Measurements from ENCODE around the gene IL6R.

IL6R gene

GRCh38 chr1:154405747-154406571 is 816 bp downstream of the IL6R start:
- peak overlapping the region; percentile 92 for H3K27ac ChIP-seq (replicated peaks)
- no peaks in the 10 kb centered on the region for H3K27me3 ChIP-seq (ENCODE audit: insufficient read depth, poor library complexity, severe bottlenecking)
- peak overlapping the region; percentile 69 for H3K4me3 ChIP-seq (replicated peaks; ENCODE audit: insufficient read depth, low read length)
- TF ChIP-seq CTCF (IDR thresholded peaks at IDR 0.05; ENCODE audit: insufficient read depth, low read length) (peak; percentile 16), REST (IDR thresholded peaks at IDR 0.05; ENCODE audit: insufficient replicate concordance, low read depth) (no peak), SPI1 (IDR thresholded peaks at IDR 0.05; ENCODE audit: borderline replicate concordance, low read depth) (no peak), GABPA (IDR thresholded peaks at IDR 0.05; ENCODE audit: low read depth) (no peak), POLR2AphosphoS5 (IDR thresholded peaks at IDR 0.05; ENCODE audit: low read depth) (0 out of 2 replicates have a peak, but pooled peaks have one; percentile 18)
- peak; percentile 74 to 75 for DNase-seq (ENCODE audit: low read depth in 1 of 2, low spot score in 1 of 2)

- H3K4me3 ChIP-seq (replicated peaks; ENCODE audit: insufficient read depth, low read length) = peak overlapping the region; percentile 69
Observed at GRCh38 chr1:154406572-154406879, 1.4 kb downstream of the IL6R start.

GRCh38 chr1:154406886-154407197 is 1.7 kb downstream of the IL6R start:
- DNase-seq (ENCODE audit: low read depth in 1 of 2, low spot score in 1 of 2) = no peak
- Histone ChIP-seq H3K4me3 (replicated peaks; ENCODE audit: insufficient read depth, low read length) (peak overlapping the region; percentile 69), H3K27me3 (ENCODE audit: insufficient read depth, poor library complexity, severe bottlenecking) (no peaks in the 10 kb centered on the region), H3K27ac (replicated peaks) (peak overlapping the region; percentile 92)
- TF ChIP-seq GABPA (IDR thresholded peaks at IDR 0.05; ENCODE audit: low read depth) = no peak
- no peak for TF ChIP-seq POLR2AphosphoS5 (IDR thresholded peaks at IDR 0.05; ENCODE audit: low read depth)
- TF ChIP-seq SPI1 (IDR thresholded peaks at IDR 0.05; ENCODE audit: borderline replicate concordance, low read depth) = no peak
- no peak for TF ChIP-seq REST (IDR thresholded peaks at IDR 0.05; ENCODE audit: insufficient replicate concordance, low read depth)
- no peak for TF ChIP-seq CTCF (IDR thresholded peaks at IDR 0.05; ENCODE audit: insufficient read depth, low read length)

More at GRCh38 chr1:154406572-154406879, 1.4 kb downstream of the IL6R start:
- H3K27me3 ChIP-seq (ENCODE audit: insufficient read depth, poor library complexity, severe bottlenecking) = no peaks in the 10 kb centered on the region
- TF ChIP-seq SPI1 (IDR thresholded peaks at IDR 0.05; ENCODE audit: borderline replicate concordance, low read depth) = no peak
- peak overlapping the region; percentile 92 for H3K27ac ChIP-seq (replicated peaks)
- DNase-seq (ENCODE audit: low read depth in 1 of 2, low spot score in 1 of 2) = no peak

GRCh38 chr1:154407198-154408091 is 2.3 kb downstream of the IL6R start:
- peak; percentile 62 to 76 for DNase-seq (ENCODE audit: low read depth in 1 of 2, low spot score in 1 of 2)
- Histone ChIP-seq H3K27me3 (ENCODE audit: insufficient read depth, poor library complexity, severe bottlenecking) (no peaks in the 10 kb centered on the region), H3K27ac (replicated peaks) (peak overlapping the region; percentile 92), H3K4me3 (replicated peaks; ENCODE audit: insufficient read depth, low read length) (peak overlapping the region; percentile 69)
- TF ChIP-seq REST (IDR thresholded peaks at IDR 0.05; ENCODE audit: insufficient replicate concordance, low read depth) (no peak), SPI1 (IDR thresholded peaks at IDR 0.05; ENCODE audit: borderline replicate concordance, low read depth) (peak; percentile 87), POLR2AphosphoS5 (IDR thresholded peaks at IDR 0.05; ENCODE audit: low read depth) (peak; percentile 46; the same call in 1 of the 2 replicates), CTCF (IDR thresholded peaks at IDR 0.05; ENCODE audit: insufficient read depth, low read length) (no peak)
